Measurements from ENCODE around the gene GEMIN2. TPM values are rescaled to one million over a fixed set of nuclear protein-coding genes. Genes with fewer than 3 reads are reported as not detected.
"Not testable (repeated sequence)": the region's sequence is repeated elsewhere in the genome, so short reads cannot be mapped to it uniquely, and the experiment has no call there.

GEMIN2 gene
- polyA plus RNA-seq, 4 donors, result 22.0 to 27.3 (median 26.1) TPM

- no peak for DNase-seq (ENCODE audit: low read depth in 4 of 4, low spot score in 3 of 4)
These were observed 4.0 kb upstream of the GEMIN2 start for GRCh38 chr14:39109893-39110715.

GRCh38 chr14:39113685-39114072 is 444 bp upstream of the GEMIN2 start:
- no peak for DNase-seq (ENCODE audit: low read depth in 4 of 4, low spot score in 3 of 4)

DNA sequence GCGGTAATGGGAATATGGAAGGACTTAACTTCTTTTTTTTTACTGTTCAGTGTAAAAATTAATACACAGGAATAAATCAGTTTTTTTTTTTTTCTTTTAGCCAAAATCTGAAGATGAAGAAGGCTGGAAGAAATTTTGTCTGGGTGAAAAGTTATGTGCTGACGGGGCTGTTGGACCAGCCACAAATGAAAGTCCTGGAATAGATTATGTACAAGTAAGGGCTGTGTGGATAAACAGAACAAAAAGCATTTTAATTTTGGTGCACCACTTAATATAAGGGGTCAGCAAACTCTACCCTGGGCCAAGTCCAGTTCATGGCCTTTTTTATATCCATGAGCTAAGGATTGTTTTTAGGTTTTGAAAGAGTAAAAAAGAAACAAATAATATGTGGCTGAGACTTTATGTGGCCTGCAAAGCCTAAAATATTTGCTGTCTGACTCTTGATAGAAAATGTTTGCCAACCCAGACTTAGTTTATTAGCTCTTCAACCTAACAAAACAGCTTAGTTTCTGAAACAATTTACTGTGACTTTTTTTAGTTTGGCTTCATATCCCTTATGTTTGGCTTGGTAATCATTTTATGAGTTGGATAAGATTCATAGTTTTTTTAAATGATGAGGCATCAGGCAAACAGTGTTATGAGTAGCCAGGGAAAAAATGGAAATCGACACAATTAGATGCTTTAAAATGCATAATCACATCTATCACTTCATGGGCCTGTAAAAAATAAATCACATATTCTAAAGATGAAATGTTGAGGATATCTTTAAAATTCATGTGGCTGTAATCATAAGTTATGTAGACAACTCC is 8.4 kb downstream of the GEMIN2 start:
- no peak for DNase-seq (ENCODE audit: low read depth in 4 of 4, low spot score in 3 of 4)

DNA sequence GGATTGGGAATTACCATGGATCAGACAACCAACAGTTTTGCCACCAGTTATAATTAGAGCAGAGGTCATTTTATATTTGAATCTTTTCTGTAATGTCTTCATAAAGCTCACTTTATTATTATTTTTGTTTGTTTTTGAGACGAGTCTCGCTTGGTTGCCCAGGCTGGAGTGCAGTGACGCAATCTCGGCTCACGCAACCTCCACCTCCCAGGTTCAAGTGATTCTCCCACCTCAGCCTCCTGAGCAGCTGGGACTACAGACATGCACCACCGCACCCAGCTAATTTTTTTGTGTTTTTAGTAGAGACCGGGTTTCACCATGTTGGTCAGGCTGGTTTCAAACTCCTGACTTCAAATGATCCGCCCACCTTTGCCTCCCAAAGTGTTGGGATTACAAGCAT is 23.7 kb downstream of the GEMIN2 start:
- DNase-seq (ENCODE audit: low read depth in 4 of 4, low spot score in 3 of 4), result not testable (repeated sequence)

DNA sequence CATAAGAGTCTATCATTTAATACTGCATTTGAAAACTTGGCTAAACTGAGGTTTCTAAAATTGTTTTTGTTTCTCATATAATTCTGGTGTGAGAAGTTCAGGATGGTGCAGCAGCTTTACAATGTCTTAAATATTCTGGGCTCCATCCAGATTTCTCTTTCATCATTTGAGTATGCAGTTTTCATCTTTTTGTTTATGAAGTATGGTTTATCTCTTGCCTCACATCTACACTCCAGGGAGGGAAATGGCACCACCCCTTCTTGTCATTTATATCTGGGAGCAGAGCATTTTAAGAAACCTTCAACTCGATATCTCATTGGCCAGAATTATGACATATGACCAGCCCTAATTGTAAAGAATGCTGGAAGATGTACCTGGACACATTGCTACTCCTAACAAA is 24.3 kb downstream of the GEMIN2 start:
- DNase-seq (ENCODE audit: low read depth in 4 of 4, low spot score in 3 of 4), result no peak

DNA sequence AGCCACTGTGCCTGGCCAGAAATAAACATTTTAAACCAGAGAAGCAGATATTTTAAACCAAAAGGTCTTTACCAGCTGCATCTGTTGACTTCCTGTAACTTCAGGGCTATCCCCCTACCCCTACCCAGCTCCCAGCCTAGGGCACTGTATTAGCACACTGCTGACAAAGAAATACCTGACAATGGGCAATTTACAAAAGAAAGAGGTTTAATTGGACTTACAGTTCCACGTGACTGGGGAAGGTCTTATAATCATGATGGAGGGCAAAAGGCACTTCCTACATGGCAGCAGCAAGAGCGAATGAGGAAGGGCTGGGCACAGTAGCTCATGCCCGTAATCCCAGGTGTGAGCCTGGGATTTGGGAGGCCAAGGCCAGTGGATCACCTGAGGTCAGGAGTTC is 26.0 kb downstream of the GEMIN2 start:
- no peak for DNase-seq (ENCODE audit: low read depth in 4 of 4, low spot score in 3 of 4)

DNA sequence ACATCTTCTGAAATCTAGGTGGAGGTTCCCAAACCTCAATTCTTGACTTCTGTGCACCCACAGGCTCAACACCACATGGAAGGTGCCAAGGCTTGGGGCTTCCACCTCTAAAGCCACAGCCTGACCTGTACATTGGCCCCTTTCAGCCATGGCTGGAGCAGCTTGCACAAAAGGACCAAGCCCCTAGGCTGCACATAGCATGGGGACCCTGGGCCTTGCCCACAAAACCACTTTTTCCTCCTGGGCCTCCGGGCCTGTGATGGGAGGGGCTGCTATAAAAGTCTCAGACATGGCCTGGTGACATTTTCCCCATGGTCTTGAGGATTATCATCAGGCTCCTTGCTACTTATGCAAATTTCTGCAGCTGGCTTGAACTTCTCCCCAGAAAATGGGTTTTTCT is 27.5 kb downstream of the GEMIN2 start:
- not testable (repeated sequence) for DNase-seq (ENCODE audit: low read depth in 4 of 4, low spot score in 3 of 4)

GRCh38 chr14:39143226-39143625 is 29.1 kb downstream of the GEMIN2 start:
- DNase-seq (ENCODE audit: low read depth in 4 of 4, low spot score in 3 of 4), result not testable (repeated sequence)

GRCh38 chr14:39145266-39145966 is 31.3 kb downstream of the GEMIN2 start:
- DNase-seq (ENCODE audit: low read depth in 4 of 4, low spot score in 3 of 4), result no peak

- no peak for DNase-seq (ENCODE audit: low read depth in 4 of 4, low spot score in 3 of 4)
These were observed 40.6 kb downstream of the GEMIN2 start for GRCh38 chr14:39154594-39155189.

DNA sequence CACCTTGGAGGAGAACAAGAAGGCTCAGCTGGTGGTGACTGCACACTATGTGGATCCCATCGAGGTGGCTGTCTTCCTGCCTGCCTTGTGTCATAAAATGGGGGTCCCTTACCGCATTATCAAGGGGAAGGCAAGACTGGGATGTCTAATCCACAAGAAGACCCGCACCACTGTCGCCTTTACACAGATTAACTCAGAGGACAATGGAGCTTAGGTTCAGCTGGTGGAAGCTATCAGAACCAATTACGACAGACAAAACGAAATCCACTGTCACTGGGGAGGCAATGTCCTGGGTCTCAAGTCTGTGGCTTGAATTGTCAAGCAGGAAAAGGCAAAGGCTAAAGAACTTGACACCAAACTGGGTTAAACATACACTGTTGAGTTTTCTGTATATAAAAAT is 43.4 kb downstream of the GEMIN2 start:
- no peak for DNase-seq (ENCODE audit: low read depth in 4 of 4, low spot score in 3 of 4)

DNA sequence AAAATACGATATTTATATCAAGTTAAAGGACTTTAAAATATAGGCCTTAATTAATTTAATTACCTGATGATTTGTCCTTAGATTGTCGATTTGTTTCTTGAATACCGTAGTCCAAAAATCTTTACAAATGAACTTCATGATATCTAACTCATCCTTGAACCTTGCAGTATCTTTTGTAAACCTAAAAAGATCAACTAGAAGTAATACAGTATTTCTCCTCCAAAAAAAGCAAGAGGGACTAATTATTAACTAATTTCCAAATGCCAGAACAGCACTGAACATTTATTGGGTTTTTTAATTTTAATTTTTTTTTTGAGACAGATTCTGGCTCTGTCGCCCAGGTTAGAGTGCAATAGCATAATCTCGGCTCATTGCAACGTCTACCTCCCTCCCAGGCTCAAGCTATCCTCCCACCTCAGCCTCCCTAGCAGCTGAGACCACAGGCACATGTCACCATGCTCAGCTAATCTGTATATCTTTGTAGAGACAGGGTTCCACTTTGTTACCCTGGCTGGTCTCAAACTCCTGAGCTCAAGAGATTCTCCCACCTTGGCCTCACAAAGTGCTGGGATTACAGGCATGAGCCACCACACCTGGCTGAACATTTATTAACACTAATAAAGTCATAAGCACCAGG is 44.2 kb downstream of the GEMIN2 start:
- DNase-seq (ENCODE audit: low read depth in 4 of 4, low spot score in 3 of 4), result no peak

DNA sequence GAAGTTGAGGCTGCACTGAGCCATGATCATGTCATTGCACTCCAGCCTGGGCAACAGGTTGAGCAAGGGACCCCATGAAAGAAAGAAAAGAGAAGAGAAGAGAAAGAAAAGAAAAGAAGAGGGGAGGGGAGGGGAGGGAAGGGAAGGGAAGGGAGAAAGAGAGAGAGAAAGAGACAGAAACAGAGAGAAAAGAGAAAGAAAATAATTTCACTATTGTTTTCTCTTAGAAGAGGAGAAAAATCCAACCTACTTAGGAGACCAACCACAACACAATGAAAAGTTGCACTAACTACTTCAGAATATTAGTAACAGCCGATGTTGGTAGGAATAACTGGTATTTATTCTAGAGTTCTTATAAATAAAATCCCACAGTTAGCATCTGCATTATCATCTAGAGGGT is 46.4 kb downstream of the GEMIN2 start:
- no peak for DNase-seq (ENCODE audit: low read depth in 4 of 4, low spot score in 3 of 4)

DNA sequence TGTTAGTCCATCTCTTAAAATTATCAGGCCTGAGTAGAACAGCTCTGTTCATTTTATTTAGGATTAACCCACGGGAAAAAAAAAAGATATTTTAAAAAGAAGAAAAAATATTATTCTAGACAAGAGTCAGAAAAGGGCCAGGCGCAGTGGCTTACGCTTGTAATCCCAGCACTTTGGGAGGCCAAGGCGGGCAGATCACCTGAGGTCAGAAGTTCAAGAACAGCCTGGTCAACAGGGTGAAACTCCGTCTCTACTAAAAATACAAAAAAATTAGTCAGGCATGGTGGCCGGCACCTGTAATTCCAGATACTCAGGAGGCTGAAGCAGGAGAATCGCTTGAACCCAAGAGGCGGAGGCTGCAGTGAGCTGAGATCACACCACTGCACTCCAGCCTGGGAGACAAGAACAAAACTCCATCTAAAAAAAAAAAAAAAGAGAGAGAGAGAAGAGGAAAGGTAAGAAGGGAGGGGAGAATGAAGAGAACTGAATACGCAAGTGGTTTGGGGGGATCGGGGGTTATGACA is 53.7 kb downstream of the GEMIN2 start:
- not testable (repeated sequence) for DNase-seq (ENCODE audit: low read depth in 4 of 4, low spot score in 3 of 4)

- DNase-seq (ENCODE audit: low read depth in 4 of 4, low spot score in 3 of 4), result no peak
These were observed 54.5 kb downstream of the GEMIN2 start for GRCh38 chr14:39168591-39168990.

DNA sequence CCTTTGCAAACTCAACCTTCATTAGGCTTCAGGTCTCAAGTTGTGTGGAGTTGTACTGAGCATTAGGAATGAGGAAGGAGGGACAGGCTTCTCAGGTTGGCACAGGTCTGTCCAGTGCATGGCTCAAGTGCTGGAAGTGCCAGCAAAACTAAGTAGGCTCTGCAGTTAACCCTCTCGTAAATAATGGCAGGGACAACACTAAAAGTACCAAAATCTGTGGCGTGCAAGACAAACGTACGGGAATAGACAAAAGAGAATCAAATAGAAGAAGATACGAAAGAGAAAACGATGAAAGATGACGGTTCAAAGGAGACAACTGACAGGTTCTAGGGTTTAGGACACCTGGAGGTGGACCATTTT is 55.4 kb downstream of the GEMIN2 start:
- DNase-seq (ENCODE audit: low read depth in 4 of 4, low spot score in 3 of 4), result no peak

GRCh38 chr14:39173198-39173597 is 59.1 kb downstream of the GEMIN2 start:
- no peak for DNase-seq (ENCODE audit: low read depth in 4 of 4, low spot score in 3 of 4)

GRCh38 chr14:39174560-39175444 is 60.7 kb downstream of the GEMIN2 start, which contains the start of gene PNN:
Gene PNN, plus strand, starts transcription at chr14:39175254. Its CDS starts 26 bp downstream, at chr14:39175280.
- peak; percentile 92 to 99 (median 98) for DNase-seq (ENCODE audit: low read depth in 4 of 4, low spot score in 3 of 4)
